HG03135 (cell line): ENCODE results near the gene XRCC3.

ENCODE experiments used
- ATAC-seq: cut with Tn5 transposase; IDR thresholded peaks from one replicate; pipeline ENCODE4 v1.9.1; 2021; ENCODE audit warnings: mild to moderate bottlenecking, moderate library complexity; ENCODE audit not compliant: unreplicated experiment

Gene XRCC3

GRCh38 chr14:103696070-103696402 lies 19.2 kb downstream of the XRCC3 start:
- no peak for ATAC-seq

- no peak for ATAC-seq
Measured at GRCh38 chr14:103695296-103696069, 19.8 kb downstream of the XRCC3 start.

GRCh38 chr14:103694572-103695026 lies 20.7 kb downstream of the XRCC3 start:
- no peak for ATAC-seq

- no peak for ATAC-seq
Measured at GRCh38 chr14:103693515-103693914, 21.7 kb downstream of the XRCC3 start.

- ATAC-seq, result no peak
Measured at GRCh38 chr14:103692871-103693270, 22.4 kb downstream of the XRCC3 start.

GRCh38 chr14:103692159-103692558 lies 23.1 kb downstream of the XRCC3 start:
- ATAC-seq, result peak; percentile 4

- ATAC-seq, result peak; percentile 61
Measured at GRCh38 chr14:103691655-103692054, 23.6 kb downstream of the XRCC3 start.

- ATAC-seq, result no peak
Measured at GRCh38 chr14:103690332-103690731, 24.9 kb downstream of the XRCC3 start.

- no peak for ATAC-seq
Measured at GRCh38 chr14:103688906-103689902, 26.0 kb downstream of the XRCC3 start.

- ATAC-seq, result no peak
Measured at GRCh38 chr14:103688441-103688840, 26.8 kb downstream of the XRCC3 start.

GRCh38 chr14:103687712-103688111 lies 27.5 kb downstream of the XRCC3 start:
- no peak for ATAC-seq

- no peak for ATAC-seq
Measured at GRCh38 chr14:103686831-103687485, 28.3 kb downstream of the XRCC3 start.

- no peak for ATAC-seq
Measured at GRCh38 chr14:103685276-103686211, 29.7 kb downstream of the XRCC3 start.

- ATAC-seq, result no peak
Measured at GRCh38 chr14:103684871-103685270, 30.4 kb downstream of the XRCC3 start.

- no peak for ATAC-seq
Measured at GRCh38 chr14:103684471-103684870, 30.8 kb downstream of the XRCC3 start.

GRCh38 chr14:103683139-103683538 lies 32.1 kb downstream of the XRCC3 start:
- no peak for ATAC-seq

- ATAC-seq, result no peak
Measured at GRCh38 chr14:103680491-103681231, 34.6 kb downstream of the XRCC3 start.

- peak; percentile 81 for ATAC-seq
Measured at GRCh38 chr14:103679351-103679750, 35.9 kb downstream of the XRCC3 start.

GRCh38 chr14:103676881-103677675 lies 38.2 kb downstream of the XRCC3 start:
- no peak for ATAC-seq
